GM19395 (cell line): ENCODE results near the gene KRTAP20-2.

Source experiments
- ATAC-seq: cut with Tn5 transposase; IDR thresholded peaks from one replicate; pipeline ENCODE4 v1.9.1; 2021; ENCODE audit warnings: mild to moderate bottlenecking, moderate library complexity; ENCODE audit not compliant: unreplicated experiment

KRTAP20-2 gene

GRCh38 chr21:30672985-30673650 lies 38.1 kb downstream of the KRTAP20-2 start:
- no peak for ATAC-seq

GRCh38 chr21:30674312-30674711 lies 39.3 kb downstream of the KRTAP20-2 start:
- ATAC-seq = no peak

GRCh38 chr21:30676737-30677136 lies 41.7 kb downstream of the KRTAP20-2 start:
- ATAC-seq = no peak

GRCh38 chr21:30680586-30680985 lies 45.6 kb downstream of the KRTAP20-2 start:
- ATAC-seq = no peak

- ATAC-seq = no peak
Observed at GRCh38 chr21:30684506-30684905, 49.5 kb downstream of the KRTAP20-2 start.
